HG02571 (cell line): ENCODE measurements around the gene GRIN3B.

Experiments
- ATAC-seq: cut with Tn5 transposase; IDR thresholded peaks from one replicate; pipeline ENCODE4 v1.9.1; 2021; ENCODE audit warnings: mild to moderate bottlenecking, moderate library complexity; ENCODE audit not compliant: unreplicated experiment

Gene GRIN3B

DNA sequence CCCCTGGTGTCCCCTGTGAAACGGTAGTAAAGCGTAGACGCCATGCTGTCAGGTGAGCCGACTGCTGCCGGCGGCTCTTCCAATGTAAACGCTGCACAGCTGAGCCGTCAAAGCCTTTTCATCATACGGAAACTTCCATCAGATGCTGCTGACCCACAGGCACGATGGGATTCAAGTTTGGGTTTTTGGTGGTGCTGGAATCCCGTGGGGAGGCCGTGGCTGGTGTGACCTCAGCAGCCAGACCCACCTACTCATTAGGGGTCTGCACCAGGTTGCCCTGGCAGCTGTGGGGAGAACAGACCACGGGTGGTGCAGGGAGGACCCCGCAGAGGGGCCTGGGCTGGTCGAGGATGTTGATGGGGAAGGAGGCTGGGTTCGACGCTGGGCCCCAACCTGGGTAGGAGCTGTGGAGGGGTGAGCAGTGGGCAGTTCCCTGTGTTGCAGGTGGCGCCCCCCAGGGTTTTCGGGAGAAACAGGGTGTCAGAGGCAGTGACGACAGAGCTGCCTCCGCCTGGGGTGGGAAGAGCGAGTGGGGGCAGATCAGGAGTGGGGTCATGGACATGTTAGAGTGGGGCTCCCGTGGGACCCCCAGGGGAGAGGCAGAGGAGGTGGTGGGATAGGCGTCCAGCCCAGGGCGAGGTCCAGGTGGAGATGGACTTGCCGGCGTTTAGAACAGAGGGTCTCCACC, 6.6 kb downstream of the GRIN3B start:
- ATAC-seq, result no peak

DNA sequence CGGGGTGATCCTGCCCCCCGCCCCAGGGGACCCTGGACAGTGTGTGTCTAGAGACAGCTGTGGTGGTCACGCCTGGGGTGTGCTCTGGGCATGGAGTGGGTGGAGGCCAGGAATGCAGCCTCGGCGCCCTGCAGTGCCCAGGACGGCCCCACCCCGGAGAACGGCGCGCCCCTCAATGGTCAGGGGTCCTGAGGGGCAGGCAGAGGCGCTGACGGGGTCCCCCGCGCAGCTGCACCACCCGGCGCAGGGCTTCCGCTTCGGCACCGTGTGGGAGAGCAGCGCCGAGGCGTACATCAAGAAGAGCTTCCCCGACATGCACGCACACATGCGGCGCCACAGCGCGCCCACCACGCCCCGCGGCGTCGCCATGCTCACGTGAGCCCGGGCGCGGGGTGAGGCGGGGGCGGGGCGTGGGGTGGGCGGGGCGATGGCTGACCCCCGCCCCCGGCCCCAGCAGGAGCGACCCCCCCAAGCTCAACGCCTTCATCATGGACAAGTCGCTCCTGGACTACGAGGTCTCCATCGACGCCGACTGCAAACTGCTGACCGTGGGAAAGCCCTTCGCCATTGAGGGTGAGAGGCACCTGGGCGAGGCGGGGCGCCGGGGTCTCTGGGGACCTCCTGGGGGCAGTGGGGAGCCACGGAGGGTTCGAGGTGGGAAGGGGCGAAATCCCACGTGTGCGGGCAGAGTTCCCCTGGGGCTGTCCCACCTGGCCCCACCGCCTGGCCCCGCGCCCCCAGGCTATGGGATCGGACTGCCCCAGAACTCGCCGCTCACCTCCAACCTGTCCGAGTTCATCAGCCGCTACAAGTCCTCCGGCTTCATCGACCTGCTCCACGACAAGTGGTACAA, 7.4 kb downstream of the GRIN3B start:
- ATAC-seq, result no peak

DNA sequence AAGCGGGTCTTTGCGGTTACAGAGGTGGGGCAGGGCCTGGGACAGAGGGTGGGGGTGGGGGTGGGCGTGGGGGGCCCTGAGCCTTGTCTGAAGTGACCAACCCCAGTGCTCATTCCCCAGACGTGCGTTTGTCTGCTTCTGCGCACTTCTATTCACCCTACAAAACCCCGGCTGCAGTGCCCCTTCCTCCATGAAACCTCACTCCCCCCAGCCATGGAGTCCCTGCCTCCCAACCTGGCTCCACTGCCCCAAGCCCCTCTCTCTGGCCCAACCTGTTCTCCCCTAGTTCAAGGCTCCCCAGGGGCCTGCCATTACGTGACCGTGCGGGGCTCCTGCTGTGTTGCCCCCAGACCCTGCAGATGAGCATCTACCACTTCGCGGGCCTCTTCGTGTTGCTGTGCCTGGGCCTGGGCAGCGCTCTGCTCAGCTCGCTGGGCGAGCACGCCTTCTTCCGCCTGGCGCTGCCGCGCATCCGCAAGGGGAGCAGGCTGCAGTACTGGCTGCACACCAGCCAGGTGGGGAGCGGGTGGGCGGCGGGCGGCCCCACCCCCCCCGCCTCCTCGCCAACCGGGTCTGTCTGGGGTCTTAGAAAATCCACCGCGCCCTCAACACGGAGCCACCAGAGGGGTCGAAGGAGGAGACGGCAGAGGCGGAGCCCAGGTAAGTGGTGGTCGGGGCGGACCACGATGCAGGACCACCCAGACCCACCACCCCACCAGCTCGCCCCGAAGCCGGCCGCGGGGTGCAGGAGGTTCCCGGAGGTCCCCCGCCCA, 8.2 kb downstream of the GRIN3B start:
- ATAC-seq, result no peak

DNA sequence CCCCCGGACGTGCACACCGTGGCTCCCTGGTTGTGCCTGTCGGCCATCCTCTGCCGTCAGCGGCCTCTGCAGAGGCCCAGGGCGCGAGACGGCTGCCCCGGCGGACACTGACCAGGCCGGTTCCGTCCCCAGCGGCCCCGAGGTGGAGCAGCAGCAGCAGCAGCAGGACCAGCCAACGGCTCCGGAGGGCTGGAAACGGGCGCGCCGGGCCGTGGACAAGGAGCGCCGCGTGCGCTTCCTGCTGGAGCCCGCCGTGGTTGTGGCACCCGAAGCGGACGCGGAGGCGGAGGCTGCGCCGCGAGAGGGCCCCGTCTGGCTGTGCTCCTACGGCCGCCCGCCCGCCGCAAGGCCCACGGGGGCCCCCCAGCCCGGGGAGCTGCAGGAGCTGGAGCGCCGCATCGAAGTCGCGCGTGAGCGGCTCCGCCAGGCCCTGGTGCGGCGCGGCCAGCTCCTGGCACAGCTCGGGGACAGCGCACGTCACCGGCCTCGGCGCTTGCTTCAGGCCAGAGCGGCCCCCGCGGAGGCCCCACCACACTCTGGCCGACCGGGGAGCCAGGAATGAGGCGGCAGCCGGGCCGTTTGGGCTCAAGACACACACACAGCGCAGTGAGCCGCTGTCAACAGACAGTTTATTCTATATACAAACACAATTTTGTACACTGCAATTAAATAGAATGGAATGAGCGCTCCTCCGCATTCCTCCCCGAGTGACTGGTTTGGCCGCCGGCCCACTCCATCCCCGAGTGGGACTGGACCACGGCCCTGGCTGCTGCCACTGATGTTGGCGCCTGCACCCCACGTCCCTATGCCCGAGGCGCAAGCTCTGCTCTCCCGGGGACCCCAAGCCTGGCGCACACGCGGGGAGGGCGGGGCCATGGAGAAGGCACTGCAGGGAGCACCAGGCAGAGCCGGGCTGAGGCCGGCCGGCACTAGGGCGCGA, 9.1 kb downstream of the GRIN3B start:
- no peak for ATAC-seq

DNA sequence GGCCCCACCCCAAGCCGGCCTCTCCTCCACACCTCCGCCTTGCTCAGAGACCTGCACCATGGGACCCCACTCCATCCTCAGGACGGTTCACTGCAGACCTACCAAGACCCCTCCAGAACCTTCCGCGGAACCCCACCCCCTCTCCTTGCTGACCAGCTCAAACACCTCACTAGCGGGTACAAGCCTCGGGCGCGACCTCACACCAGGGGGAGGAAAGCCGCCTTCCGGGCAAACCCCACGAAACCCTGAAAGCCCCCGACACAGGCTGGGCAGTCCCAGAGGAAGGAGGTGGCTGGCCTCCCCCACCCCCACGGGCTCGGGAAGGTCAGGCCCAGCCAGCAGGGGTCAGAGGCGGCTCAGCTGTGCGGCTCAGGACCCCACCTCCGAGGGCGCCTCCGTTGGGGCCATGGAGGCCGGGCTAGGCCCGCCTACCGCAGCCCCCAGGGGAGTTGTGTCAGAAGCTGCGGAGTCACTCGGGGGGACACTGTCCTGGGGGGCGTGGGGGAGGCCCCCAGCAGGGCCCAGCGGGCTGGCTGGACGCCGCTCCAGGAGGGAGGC, 9.8 kb downstream of the GRIN3B start:
- no peak for ATAC-seq

DNA sequence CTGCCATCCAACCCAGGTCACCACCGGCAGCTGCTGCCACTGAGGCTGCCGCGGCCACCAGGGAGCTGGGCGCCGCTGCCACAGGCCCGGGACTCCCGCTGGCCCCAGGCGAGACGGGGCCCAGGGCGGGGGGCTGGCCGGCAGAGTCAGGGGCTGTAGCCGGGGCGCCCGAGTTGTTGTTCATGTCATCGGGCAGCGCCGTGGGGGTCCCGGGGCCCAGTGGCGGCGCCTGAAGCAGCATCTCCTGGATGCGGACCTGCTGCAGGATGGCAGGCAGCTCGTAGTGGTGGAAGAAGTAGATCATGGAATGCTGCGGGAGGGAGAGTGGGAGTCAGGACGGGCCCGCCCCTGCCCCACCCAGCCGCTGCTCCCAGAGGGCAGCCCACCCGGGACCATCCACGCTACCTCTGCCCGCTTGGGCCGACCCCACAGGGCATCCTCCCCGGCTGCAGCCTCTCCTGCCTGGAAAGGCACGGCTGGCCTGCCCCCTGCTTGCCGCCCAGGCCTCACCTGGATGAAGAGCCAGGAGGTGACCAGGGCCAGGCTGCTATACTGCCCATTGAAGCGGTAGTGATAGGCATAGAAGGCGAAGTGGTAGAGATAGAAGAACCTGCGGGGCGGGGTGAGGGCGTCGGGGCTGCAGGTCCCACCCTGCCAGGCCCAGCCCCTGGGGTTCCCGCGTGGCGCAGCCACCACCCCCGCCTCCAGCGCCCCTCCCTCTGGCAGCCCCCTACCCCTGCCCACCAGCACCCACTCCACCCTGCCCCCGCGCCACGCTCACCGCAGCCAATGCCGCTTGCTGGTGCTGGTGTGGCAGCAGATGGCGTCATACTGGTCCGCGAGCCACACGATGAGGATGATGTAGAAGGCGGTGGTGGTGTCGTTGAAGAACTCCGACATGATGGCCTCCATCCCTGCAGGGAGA, 10.6 kb downstream of the GRIN3B start:
- ATAC-seq, result no peak

DNA sequence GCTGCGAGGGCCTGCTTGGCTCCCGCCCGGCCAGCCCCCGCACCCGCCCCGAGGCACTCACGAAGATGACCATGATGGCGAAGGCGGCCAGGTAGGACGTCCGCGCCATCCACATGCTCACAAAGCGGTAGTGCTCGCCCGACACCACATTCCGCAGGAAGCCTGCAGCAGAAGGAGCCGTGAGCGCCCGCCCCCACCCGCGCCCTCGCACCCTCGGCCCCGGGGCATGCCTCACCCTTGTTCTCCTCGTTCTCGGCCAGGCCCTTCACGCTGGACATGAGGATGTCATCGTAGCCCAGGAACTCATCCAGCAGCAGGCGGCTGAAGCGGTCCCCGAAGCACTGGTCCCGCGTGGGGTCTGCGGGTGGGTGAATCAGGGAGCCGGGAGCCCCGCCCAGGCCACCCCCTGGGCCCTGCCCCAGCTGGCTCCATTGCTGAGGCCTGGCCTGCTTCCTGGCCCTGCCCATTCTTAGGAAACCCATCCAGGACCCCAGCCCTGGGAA, 11.7 kb downstream of the GRIN3B start:
- ATAC-seq, result no peak

DNA sequence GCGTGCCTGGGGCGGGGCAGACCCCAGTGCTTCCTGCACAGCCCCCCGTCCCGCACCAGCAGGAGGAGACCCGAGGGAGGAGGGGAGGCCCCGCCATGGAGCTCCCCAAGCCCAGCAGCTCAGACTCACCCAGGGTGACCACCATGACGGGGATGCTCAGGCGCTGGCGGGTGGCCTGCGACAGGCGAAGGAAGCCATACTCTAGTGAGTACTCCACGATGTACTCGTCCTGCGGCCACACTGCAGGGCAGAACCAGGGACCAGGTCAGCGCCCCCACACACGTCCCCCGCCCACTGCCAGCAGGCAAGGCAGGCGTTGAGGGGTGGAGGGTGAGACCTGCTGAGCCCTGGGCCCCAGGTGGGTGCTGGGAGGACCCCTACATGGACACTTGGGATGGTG, 12.1 kb downstream of the GRIN3B start:
- ATAC-seq, result no peak

DNA sequence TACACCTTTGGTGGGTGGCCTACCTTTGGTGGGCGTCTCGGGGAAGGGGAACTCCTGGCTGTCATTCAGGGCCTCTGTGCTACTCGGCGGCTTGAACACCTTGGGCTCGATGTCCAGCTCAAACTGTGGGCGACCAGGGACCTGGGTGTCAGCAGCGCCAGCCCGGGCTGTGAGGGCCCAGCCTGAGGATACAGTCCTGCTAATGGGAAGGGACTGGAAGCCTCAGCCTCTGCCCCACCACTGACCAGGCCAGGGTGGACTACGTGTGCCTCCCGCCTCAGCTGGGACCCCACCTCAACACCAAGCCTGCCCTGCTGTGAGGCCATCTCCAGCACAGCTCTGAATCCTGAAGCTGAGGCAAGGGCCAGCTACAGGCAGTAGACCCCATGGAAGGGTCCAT, 13.0 kb downstream of the GRIN3B start:
- no peak for ATAC-seq

DNA sequence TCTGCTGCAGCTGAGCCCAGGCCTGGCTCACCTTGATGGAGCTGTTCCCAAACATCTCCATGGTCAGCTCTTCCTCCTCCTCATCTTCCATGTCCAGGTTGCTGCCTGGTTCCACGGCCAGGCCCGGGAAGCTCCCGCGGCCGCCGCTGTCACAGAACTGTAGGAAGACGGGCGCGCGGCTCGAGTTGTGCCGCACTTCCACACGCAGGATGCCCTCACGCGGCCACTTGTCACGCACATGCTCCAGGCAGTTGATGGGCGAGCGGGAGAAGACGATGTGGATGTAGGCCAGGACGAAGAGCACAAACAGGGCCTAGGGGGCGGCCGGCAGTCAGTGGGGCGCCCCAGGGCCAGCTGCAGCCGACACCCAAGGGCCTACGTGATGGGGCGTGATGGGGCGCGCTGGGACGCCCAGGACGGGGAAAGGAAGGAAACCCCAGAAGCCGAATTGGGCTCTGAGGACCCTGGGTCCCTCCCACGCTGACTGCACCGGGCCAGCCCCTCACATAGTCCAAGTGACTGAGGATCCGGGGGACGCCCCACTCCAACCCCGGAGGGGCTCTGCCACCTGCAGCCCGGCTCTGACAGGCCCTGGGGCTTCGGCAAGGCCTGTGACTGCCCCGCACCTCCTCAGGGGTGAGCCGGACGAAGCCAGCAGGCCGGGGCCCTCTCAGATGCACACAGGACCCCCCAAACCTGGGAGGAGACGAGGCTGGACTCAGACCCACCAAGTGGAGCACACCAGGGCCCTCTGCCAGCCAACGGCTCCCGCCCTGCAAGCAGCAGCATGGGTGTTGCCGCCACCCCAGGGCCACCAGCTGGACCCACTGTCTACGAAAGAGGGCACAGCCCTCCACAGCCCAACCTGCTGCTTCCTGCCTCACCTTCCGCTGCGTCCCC, 14.2 kb downstream of the GRIN3B start:
- ATAC-seq, result no peak

DNA sequence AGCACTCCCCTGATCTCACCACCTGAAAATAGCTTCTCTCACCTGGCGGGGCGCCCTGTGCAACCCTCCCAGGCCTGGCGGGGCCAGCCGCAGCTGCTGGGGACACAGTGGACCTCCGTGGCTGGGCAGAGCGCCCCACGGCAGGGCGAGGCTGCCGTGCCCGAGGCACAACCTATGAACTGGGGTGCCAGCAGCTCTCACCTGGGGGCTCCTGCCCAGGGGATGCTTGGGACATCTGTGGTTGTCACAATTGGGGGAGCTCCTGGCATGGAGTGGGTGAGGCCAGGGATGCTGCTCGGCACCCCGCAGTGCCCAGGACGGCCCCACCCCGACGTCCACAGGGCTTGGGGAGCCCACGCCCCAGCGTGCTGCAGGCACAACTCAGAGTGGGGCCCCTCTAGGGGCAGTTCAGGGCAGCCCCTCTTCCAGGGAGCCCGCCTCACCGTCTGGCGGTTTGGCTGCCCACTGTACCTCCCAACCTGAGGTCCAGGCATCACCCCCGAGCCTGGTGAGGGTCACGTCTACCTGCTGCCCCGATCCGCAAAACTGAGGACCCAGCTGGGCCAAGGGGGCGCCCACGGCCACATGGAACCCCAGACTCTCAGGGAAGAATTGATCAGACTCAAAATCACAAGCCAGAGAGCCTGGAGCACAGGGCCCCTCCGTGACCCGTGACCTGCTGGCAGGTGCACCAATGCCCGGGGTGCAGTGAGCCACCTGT, 15.0 kb downstream of the GRIN3B start:
- no peak for ATAC-seq

DNA sequence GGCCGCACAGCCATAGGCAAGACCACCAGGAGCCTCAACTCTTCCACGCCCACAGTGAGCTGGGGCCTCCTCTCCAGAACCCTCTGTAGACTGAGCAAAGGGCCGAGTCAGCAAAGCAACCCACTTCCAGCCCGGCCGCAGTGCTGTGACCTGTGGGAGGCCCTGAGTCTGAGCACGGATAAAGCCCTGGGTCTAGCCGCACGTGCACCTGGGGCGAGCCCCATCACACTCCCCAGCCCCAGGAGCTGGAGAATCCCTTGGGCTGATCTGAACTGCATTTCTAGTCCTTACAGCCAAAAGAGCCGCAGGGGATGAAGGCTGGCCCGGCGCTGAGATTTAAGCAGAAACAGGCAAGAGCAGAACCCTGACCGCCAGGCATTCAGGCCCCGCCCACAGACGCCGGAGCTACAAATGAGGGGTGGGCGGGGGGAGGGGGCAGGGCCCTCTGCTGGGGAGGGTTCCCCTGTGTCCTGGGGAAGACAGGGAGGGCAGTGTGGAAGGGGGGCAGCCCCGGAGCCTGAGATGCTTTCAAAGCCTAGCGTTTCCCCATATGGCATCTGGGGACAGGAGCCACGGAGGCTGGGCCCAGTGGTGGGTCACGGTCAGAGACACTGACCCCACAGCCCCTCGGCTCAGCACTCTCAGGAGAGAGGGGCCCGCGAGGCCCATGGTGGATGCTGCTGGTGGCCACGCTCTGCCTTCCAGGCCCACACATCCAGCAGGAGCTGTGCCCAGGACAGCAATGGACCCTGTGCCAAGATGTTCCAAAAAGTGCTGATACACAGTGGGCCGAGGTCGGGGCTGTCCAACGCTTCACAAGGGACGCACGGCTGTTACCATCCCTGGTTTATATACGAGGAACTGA, 15.8 kb downstream of the GRIN3B start:
- no peak for ATAC-seq

DNA sequence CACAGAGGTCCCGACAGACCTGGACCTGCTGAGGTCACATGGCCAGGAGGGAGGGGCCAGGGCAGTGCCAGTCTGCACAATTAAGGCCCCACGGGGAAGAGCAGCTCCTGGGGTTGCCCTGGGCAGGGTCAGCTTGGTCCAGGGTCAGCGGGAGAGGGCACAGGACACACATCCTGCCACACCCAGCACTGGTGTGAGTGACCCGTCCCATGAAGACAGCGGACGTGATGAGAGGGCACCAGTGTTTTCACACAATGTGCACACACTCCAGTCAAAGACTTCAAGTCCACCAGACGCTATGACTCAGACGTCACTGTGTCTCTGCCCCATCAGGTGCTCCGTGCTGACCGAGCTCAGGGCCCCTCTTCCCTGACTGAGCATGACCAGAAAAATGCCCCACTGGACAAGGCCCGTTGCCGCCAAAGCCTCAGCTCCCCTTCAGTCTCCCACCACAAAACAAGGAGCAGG, 16.5 kb downstream of the GRIN3B start:
- no peak for ATAC-seq

DNA sequence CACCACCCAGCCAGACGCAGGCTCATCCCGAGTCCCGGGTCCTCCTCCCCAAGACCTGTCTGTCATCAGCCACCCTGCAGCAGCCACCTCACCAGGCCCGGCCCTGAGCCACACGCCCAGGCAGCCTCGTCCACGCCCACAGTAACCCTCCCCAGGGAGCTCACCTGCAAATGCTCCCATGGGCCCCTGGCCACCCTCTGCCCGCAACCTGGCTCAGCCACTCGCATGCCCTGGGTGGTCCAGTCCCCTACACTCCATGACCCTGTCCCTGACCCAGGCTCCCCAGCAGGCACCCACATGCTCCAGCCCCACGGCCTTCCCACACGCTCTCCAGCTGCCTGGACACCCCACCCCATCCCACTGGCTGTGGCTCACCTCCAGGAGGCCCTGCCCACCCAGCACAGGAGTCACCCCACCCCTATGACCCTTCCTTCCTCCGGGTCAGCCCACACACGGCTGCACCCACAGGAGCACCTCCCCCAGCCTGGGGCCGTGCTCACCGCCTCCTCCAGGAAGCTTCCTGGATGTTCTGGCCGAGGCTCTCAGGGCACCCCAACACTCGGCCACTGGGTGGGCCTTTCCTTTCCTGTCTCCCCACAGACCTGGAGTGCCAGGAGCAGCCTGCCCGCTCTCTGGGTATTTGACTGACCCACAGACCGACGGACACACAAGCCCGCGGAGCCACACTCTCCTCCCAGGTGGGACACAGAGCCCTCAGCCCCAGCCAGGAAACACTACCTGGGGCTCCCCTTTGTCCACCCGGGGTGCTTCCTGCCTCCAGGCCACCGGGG, 17.1 kb downstream of the GRIN3B start:
- no peak for ATAC-seq

DNA sequence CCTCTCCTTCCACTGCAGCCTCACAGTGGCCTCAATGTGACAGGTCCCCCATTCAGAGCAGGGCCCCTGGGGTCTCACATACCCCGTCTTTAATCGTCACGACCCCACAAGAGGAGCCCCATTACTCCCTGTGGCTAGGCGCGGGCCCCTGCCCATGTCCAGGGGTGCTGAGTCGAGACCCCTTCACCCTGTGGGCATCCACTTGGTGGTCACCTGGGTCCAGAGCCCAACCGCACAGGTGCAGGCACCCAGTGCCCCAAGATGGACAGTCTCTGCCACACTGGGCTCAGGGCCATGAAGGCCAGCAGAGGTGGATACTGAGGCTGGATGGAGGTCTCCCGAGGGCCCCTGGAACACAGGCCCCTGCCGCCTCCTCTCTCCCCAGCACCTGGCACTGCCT, 17.7 kb downstream of the GRIN3B start:
- no peak for ATAC-seq
